OCI-LY3 (cell line): ENCODE measurements around the gene KLHL20.

Experiments used
- H2AFZ ChIP-seq: fragments of 200-600, 300-600 bp; shearing (Covaris generic); 2 replicates; pipeline ENCODE4 v1.6.0; 2014; ENCODE audit warnings: antibody characterized with exemption, low read depth, low read length
- H3K27ac ChIP-seq: fragments of 200-600, 300-600 bp; sonication (generic); 2 replicates; pipeline ENCODE4 v1.5.1; 2014; ENCODE audit warnings: mild to moderate bottlenecking, low read length, moderate library complexity, mixed read lengths
- H3K27me3 ChIP-seq: fragments of 200-600, 300-600 bp; sonication (generic); 2 replicates; pipeline ENCODE4 v1.6.1; 2014; ENCODE audit warnings: low read depth, low read length, mixed read lengths
- H3K36me3 ChIP-seq: fragments of 200-600, 300-600 bp; sonication (generic); replicated peaks from 2 replicates; pipeline ENCODE3; 2014; ENCODE audit warnings: low read depth, low read length, mixed read lengths
- H3K4me1 ChIP-seq: fragments of 300-600, 200-600 bp; sonication (generic); 2 replicates; pipeline ENCODE4 v1.6.1; 2014; ENCODE audit warnings: low read length, mixed read lengths
- H3K4me2 ChIP-seq: fragments of 200-600, 300-600 bp; sonication (generic); 2 replicates; pipeline ENCODE4 v1.6.1; 2014; ENCODE audit warnings: low read length, mixed read lengths
- H3K4me3 ChIP-seq: fragments of 300-600, 200-600 bp; sonication (generic); 2 replicates; pipeline ENCODE4 v1.5.1; 2014; ENCODE audit warnings: antibody characterized with exemption, mild to moderate bottlenecking, low read length, moderate library complexity
- H3K79me2 ChIP-seq: fragments of 300-600, 200-600 bp; shearing (Covaris generic); 2 replicates; pipeline ENCODE4 v1.6.1; 2014; ENCODE audit warnings: mild to moderate bottlenecking, low read length, mixed read lengths
- H3K9ac ChIP-seq: fragments of 300-600, 200-600 bp; shearing (Covaris generic); 2 replicates; pipeline ENCODE4 v1.6.0; 2014; ENCODE audit warnings: mild to moderate bottlenecking, low read length, moderate library complexity
- H3K9me3 ChIP-seq: fragments of 200-600, 300-600 bp; shearing (Covaris generic); 2 replicates; pipeline ENCODE4 v1.6.1; 2014; ENCODE audit warnings: low read length, mixed read lengths; ENCODE audit not compliant: insufficient read depth
- H4K20me1 ChIP-seq: fragments of 200-600, 300-600 bp; sonication (generic); 2 replicates; pipeline ENCODE4 v1.6.1; 2016; ENCODE audit warnings: low read length, mixed read lengths; ENCODE audit not compliant: insufficient read depth
- EZH2phosphoT487 ChIP-seq: fragments of 200-600 bp; shearing (Covaris generic); IDR thresholded peaks from 2 replicates; pipeline ENCODE4 v1.6.1; 2018; ENCODE audit warnings: antibody characterized with exemption, mixed run types, low read depth
- TF ChIP-seq, protein P1 (sequence below): fragments of 200-600, 300-600 bp; sonication (generic); IDR thresholded peaks from 2 replicates; pipeline ENCODE4 v1.5.1; 2014; ENCODE audit warnings: antibody characterized with exemption, low read length, low read depth

KLHL20 gene

GRCh38 chr1:173742203-173742886 is 27.6 kb downstream of the KLHL20 start:
- Histone ChIP-seq H3K79me2 (peaks cover 27% of the 10 kb centered on the region), H3K27ac (no peak overlapping the region), H3K9ac (no peak overlapping the region), H3K27me3 (no peaks in the 10 kb centered on the region), H3K4me3 (no peak overlapping the region), H4K20me1 (no peaks in the 10 kb centered on the region), H3K4me2 (no peak overlapping the region), H2AFZ (no peak overlapping the region), H3K36me3 (peaks cover 2% of the 10 kb centered on the region), H3K4me1 (no peaks in the 10 kb centered on the region), H3K9me3 (no peaks in the 10 kb centered on the region)
- TF ChIP-seq, protein P1, sequence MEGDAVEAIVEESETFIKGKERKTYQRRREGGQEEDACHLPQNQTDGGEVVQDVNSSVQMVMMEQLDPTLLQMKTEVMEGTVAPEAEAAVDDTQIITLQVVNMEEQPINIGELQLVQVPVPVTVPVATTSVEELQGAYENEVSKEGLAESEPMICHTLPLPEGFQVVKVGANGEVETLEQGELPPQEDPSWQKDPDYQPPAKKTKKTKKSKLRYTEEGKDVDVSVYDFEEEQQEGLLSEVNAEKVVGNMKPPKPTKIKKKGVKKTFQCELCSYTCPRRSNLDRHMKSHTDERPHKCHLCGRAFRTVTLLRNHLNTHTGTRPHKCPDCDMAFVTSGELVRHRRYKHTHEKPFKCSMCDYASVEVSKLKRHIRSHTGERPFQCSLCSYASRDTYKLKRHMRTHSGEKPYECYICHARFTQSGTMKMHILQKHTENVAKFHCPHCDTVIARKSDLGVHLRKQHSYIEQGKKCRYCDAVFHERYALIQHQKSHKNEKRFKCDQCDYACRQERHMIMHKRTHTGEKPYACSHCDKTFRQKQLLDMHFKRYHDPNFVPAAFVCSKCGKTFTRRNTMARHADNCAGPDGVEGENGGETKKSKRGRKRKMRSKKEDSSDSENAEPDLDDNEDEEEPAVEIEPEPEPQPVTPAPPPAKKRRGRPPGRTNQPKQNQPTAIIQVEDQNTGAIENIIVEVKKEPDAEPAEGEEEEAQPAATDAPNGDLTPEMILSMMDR, result no peak
- TF ChIP-seq EZH2phosphoT487, result no peak

DNA sequence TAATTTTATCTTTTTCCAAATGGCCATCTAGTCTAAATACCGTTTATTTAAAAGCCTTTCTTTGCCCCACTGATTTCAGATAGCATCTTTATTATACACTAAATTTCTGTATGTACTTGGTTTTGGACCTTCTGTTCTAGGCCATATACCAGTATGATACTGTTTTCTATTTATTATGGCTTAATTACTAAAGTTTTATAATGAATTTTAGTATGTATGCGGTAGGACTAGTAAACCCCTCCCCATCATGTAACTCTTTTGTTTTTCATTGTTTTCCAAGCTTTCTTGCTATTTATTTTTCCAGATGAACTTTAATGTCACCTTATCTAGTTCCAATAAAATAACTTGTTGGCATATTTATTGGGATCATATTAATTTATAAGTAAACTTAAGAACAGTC is 29.9 kb downstream of the KLHL20 start:
- H3K4me3 ChIP-seq, result no peak overlapping the region
- H3K27me3 ChIP-seq, result no peaks in the 10 kb centered on the region
- H3K4me2 ChIP-seq, result no peak overlapping the region
- H4K20me1 ChIP-seq, result no peaks in the 10 kb centered on the region
- H3K36me3 ChIP-seq, result peaks cover 2% of the 10 kb centered on the region
- no peak overlapping the region for H2AFZ ChIP-seq
- H3K79me2 ChIP-seq, result peaks cover 10% of the 10 kb centered on the region; the same call in 1 of the 2 replicates
- TF ChIP-seq, protein P1, result no peak
- TF ChIP-seq EZH2phosphoT487, result no peak
- H3K27ac ChIP-seq, result no peak overlapping the region
- no peaks in the 10 kb centered on the region for H3K9me3 ChIP-seq
- no peak overlapping the region for H3K9ac ChIP-seq
- H3K4me1 ChIP-seq, result no peaks in the 10 kb centered on the region

- peaks cover 10% of the 10 kb centered on the region for H3K36me3 ChIP-seq
- no peak overlapping the region for H3K9ac ChIP-seq
- no peaks in the 10 kb centered on the region for H4K20me1 ChIP-seq
- no peak overlapping the region for H3K4me2 ChIP-seq
- H3K4me3 ChIP-seq, result no peak overlapping the region
- TF ChIP-seq, protein P1, result no peak
- no peak for TF ChIP-seq EZH2phosphoT487
- H3K27ac ChIP-seq, result no peak overlapping the region
- H3K79me2 ChIP-seq, result no peaks in the 10 kb centered on the region; the same call in 1 of the 2 replicates
- no peak overlapping the region for H2AFZ ChIP-seq
- H3K27me3 ChIP-seq, result no peaks in the 10 kb centered on the region
- H3K4me1 ChIP-seq, result no peaks in the 10 kb centered on the region
- H3K9me3 ChIP-seq, result no peaks in the 10 kb centered on the region
These were observed 34.4 kb downstream of the KLHL20 start for GRCh38 chr1:173749137-173749536.

- H4K20me1 ChIP-seq, result no peaks in the 10 kb centered on the region
- no peak for TF ChIP-seq EZH2phosphoT487
- TF ChIP-seq, protein P1, result no peak
- no peaks in the 10 kb centered on the region for H3K27me3 ChIP-seq
- H3K36me3 ChIP-seq, result peaks cover 37% of the 10 kb centered on the region
- no peak overlapping the region for H3K4me3 ChIP-seq
- no peaks in the 10 kb centered on the region for H3K4me1 ChIP-seq
- no peak overlapping the region for H2AFZ ChIP-seq
- no peak overlapping the region for H3K9ac ChIP-seq
- H3K79me2 ChIP-seq, result no peaks in the 10 kb centered on the region
- no peak overlapping the region for H3K27ac ChIP-seq
- no peaks in the 10 kb centered on the region for H3K9me3 ChIP-seq
- no peak overlapping the region for H3K4me2 ChIP-seq
These were observed 39.0 kb downstream of the KLHL20 start for GRCh38 chr1:173753830-173754229.
